ENCODE data around the gene MUTYH. TPM values are rescaled to one million over a fixed set of nuclear protein-coding genes. Genes with fewer than 3 reads are reported as not detected.

Gene MUTYH
- total RNA-seq, 2 experiments from 2014 or later, result 57.9 to 67.4 TPM

DNA sequence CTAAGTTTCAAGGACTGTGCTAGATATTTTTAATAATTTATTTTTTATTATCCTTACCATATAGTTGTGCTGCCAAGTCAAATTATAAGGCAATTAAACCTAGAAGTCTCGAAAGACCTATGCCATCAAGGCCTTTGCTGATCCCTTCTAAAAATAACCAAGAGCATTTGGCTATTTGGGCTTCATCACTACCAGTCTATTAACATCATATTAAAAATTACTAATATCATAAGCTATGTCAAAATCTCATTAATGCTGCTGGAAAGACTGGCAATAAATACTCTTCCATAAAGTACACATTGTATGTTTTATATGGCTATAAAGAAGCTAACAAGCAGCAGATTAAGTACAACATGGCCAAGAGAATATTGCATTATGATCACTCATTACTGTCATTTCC, 43.0 kb upstream of the MUTYH start:
- POLR2A ChIA-PET, result no interaction called here
- Histone ChIP-seq H3K27me3 (ENCODE audit: control insufficient read depth in 1 of 2, insufficient read depth in 2 of 2, low read length in 2 of 2) (no peaks in the 10 kb centered on the region), H3K27ac (ENCODE audit: low read depth in 1 of 2, low read length in 2 of 2) (no peak overlapping the region), H3K4me3 (ENCODE audit: low read length) (no peak overlapping the region), H3K36me3 (ENCODE audit: insufficient read depth, low read length) (no peaks in the 10 kb centered on the region), H3K4me1 (ENCODE audit: insufficient read depth, low read length) (no peaks in the 10 kb centered on the region), H3K9me3 (ENCODE audit: control insufficient read depth in 1 of 2, insufficient read depth in 1 of 2, low read length in 2 of 2) (no peaks in the 10 kb centered on the region)
- DNase-seq (no peak), ATAC-seq (ENCODE audit: poor library complexity) (no peak)
- intact Hi-C loops (cut with DNase I, micrococcal nuclease), result no loop called here
- no peaks in the 10 kb centered on the region for H3K9me3 Mint-ChIP-seq
- H3K27ac Mint-ChIP-seq, result no peak overlapping the region
- TF ChIP-seq, protein P1, sequence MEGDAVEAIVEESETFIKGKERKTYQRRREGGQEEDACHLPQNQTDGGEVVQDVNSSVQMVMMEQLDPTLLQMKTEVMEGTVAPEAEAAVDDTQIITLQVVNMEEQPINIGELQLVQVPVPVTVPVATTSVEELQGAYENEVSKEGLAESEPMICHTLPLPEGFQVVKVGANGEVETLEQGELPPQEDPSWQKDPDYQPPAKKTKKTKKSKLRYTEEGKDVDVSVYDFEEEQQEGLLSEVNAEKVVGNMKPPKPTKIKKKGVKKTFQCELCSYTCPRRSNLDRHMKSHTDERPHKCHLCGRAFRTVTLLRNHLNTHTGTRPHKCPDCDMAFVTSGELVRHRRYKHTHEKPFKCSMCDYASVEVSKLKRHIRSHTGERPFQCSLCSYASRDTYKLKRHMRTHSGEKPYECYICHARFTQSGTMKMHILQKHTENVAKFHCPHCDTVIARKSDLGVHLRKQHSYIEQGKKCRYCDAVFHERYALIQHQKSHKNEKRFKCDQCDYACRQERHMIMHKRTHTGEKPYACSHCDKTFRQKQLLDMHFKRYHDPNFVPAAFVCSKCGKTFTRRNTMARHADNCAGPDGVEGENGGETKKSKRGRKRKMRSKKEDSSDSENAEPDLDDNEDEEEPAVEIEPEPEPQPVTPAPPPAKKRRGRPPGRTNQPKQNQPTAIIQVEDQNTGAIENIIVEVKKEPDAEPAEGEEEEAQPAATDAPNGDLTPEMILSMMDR (IDR thresholded peaks at IDR 0.05), result no peak
- H3K27me3 Mint-ChIP-seq, result no peaks in the 10 kb centered on the region
- H3K4me1 Mint-ChIP-seq (ENCODE audit: low read depth), result no peaks in the 10 kb centered on the region
- CTCF ChIA-PET, result no interaction called here
- H3K36me3 Mint-ChIP-seq (ENCODE audit: low read depth), result no peaks in the 10 kb centered on the region
- H3K4me3 Mint-ChIP-seq, result no peak overlapping the region

DNA sequence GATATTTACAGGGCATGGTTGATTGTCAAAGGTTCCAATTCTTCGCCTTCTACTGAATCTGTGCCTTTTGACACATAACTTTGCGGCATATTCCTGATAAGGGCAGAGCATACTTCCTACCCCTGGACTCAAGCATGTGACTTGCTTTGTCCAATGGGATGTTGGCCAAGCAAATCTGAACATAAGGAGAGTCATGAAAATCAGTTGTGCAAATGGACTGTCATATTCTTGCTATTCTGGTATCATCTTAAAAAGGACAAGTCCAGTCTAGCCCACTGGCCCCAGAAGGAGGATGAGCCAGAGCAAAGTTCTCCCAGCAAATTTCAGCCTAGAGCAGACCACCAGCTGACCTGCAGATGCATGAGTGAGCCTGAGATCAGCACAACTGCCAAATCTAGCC, 41.0 kb upstream of the MUTYH start:
- Histone ChIP-seq H3K4me3 (ENCODE audit: low read length) (no peak overlapping the region), H3K9me3 (ENCODE audit: control insufficient read depth in 1 of 2, insufficient read depth in 1 of 2, low read length in 2 of 2) (no peaks in the 10 kb centered on the region), H3K4me1 (ENCODE audit: insufficient read depth, low read length) (no peaks in the 10 kb centered on the region), H3K27me3 (ENCODE audit: control insufficient read depth in 1 of 2, insufficient read depth in 2 of 2, low read length in 2 of 2) (no peaks in the 10 kb centered on the region), H3K27ac (ENCODE audit: low read depth in 1 of 2, low read length in 2 of 2) (no peak overlapping the region), H3K36me3 (ENCODE audit: insufficient read depth, low read length) (no peaks in the 10 kb centered on the region)
- Mint-ChIP-seq H3K27ac (no peak overlapping the region), H3K4me3 (no peak overlapping the region), H3K36me3 (ENCODE audit: low read depth) (no peaks in the 10 kb centered on the region), H3K27me3 (no peaks in the 10 kb centered on the region), H3K9me3 (no peaks in the 10 kb centered on the region), H3K4me1 (ENCODE audit: low read depth) (no peaks in the 10 kb centered on the region)
- ChIA-PET CTCF (interaction anchor here (0.7 kb wide), 2 partner anchors 21 to 335 kb away, joined by 3 to 4 read pairs; no protein-coding TSS in a partner anchor), POLR2A (no interaction called here)
- DNase-seq (no peak), ATAC-seq (ENCODE audit: poor library complexity) (no peak)
- TF ChIP-seq, protein P1 (IDR thresholded peaks at IDR 0.05), result no peak
- intact Hi-C loops (cut with DNase I, micrococcal nuclease), result no loop called here

GRCh38 chr1:45380730-45381129, 40.5 kb upstream of the MUTYH start:
- H3K4me3 Mint-ChIP-seq, result no peak overlapping the region
- no peak for DNase-seq
- no peaks in the 10 kb centered on the region for H3K4me1 Mint-ChIP-seq (ENCODE audit: low read depth)
- no peaks in the 10 kb centered on the region for H3K36me3 Mint-ChIP-seq (ENCODE audit: low read depth)
- ChIA-PET CTCF (no interaction called here), POLR2A (no interaction called here)
- TF ChIP-seq, protein P1 (IDR thresholded peaks at IDR 0.05), result no peak
- H3K27me3 ChIP-seq (ENCODE audit: control insufficient read depth in 1 of 2, insufficient read depth in 2 of 2, low read length in 2 of 2), result no peaks in the 10 kb centered on the region
- no peaks in the 10 kb centered on the region for H3K4me1 ChIP-seq (ENCODE audit: insufficient read depth, low read length)
- H3K4me3 ChIP-seq (ENCODE audit: low read length), result no peak overlapping the region
- no peaks in the 10 kb centered on the region for H3K9me3 Mint-ChIP-seq
- intact Hi-C loops (cut with DNase I, micrococcal nuclease), result no loop called here
- no peaks in the 10 kb centered on the region for H3K36me3 ChIP-seq (ENCODE audit: insufficient read depth, low read length)
- no peak overlapping the region for H3K27ac ChIP-seq (ENCODE audit: low read depth in 1 of 2, low read length in 2 of 2)
- no peak for ATAC-seq (ENCODE audit: poor library complexity)
- no peak overlapping the region for H3K27ac Mint-ChIP-seq
- H3K9me3 ChIP-seq (ENCODE audit: control insufficient read depth in 1 of 2, insufficient read depth in 1 of 2, low read length in 2 of 2), result no peaks in the 10 kb centered on the region
- H3K27me3 Mint-ChIP-seq, result no peaks in the 10 kb centered on the region
